Melanocyte of skin (primary cell): ENCODE data around the gene ZPLD1. TPM values are rescaled to one million over a fixed set of nuclear protein-coding genes. Genes with fewer than 3 reads are reported as not detected.

Experiments used
- total RNA-seq, 2 donors: library from RNA; depleted of rRNA; stranded (reverse); fragments of >200 nt; gene quantifications; 2 replicates each; pipeline ENCODE4 v1.2.3, GENCODE V29; 2012

ZPLD1 gene
- total RNA-seq = under 1 TPM in 1 of 2 donors, not detected in 1; under 0.01 TPM

DNA sequence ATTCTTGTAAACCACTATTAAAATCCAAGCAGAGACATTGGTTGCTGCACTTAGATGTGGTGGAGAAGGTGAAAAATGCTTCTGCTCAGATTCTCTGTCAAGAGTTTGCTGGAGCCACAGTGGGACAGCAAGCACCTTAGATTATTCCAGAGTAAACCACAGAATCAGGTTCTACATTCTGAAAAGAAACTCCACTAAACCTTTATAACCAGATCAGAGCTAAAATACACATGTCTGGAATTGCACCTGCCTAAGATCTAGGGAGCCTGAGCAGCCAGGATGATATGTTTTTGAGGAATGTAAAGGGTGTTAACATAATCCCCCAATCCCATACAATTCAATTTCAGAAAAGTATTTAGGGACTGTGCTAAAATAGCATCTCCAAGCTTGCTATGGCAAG is at the start of gene ZPLD1:
Gene ZPLD1 (plus strand): TSS at position 301 of the 400 bp plus-strand sequence. CDS start 3,473 bp downstream, outside the sequence.

